ENCODE results near the gene MAT1A. TPM values are rescaled to one million over a fixed set of nuclear protein-coding genes. Genes with fewer than 3 reads are reported as not detected.
A peak's percentile ranks its signal among the peaks of the same experiment; 100 is the strongest.

MAT1A gene
- total RNA-seq, 1 experiment from 2014 or later = not detected

DNA sequence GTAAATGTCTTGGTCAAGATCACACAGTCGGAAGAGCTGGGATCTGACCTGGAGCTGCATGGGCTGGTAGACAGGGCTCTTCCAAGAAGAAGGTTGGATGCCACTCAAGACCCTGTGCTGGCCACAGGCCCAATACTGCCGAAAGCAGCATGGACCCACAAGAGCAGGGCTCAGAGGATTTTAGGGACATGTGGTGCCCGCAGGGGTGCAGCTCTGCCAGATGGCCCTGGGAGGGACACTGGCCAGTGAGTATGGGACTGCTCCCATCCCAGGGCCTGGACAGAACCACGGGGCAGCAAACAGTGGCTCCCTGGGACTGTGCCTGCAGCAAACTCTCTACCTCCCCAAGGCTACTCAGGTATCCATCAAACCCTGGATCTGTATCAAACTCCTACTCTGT lies 12.4 kb downstream of the MAT1A start:
- Histone ChIP-seq H3K4me1 (no peaks in the 10 kb centered on the region), H3K9me3 (replicated peaks) (no peaks in the 10 kb centered on the region), H3K4me3 (no peak overlapping the region), H3K27me3 (no peaks in the 10 kb centered on the region), H3K36me3 (no peaks in the 10 kb centered on the region), H3K27ac (no peak overlapping the region)
- DNase-seq = no peak

DNA sequence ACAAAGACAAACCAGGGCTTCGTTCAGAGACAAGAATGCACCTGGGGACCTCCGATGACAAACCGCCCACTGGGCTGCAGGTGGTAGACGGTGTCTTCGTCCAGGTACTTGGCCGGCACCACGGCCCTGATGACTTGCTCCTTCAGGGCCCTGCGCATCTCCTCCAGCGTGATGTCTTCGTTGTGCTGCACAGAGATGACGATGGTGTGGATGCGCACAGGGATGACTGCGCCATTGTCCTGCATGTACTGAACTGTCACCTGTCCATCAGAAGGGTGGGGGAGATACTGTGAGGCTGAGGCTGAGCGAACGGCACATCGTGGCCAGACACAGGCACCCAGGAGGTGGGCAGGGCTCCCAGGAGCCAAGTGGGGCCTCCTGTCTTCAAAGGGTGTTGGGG lies 13.1 kb downstream of the MAT1A start:
- no peak overlapping the region for H3K27ac ChIP-seq
- H3K4me1 ChIP-seq = no peaks in the 10 kb centered on the region
- no peaks in the 10 kb centered on the region for H3K27me3 ChIP-seq
- H3K9me3 ChIP-seq (replicated peaks) = no peaks in the 10 kb centered on the region
- no peaks in the 10 kb centered on the region for H3K36me3 ChIP-seq
- H3K4me3 ChIP-seq = no peak overlapping the region
- no peak for DNase-seq

DNA sequence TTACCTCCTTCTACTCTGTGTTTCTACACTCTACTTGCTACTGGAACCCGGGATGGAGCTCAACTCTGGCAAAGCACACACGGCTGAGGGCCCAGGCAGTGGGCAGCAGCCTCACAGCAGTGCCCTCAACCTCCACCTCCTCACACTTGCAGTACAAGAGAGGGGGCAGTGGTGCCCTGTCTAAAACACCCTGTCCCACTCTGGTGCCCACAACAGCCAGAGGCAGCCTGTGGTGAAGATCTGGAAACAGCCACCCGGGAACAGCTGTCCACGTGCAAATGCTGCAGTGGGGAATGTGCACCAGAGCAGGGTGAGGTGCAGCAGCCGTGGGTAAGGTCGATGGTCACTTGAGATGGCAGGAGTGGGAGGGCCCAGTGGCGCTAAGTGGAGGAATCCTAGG lies 13.7 kb downstream of the MAT1A start:
- Histone ChIP-seq H3K4me3 (no peak overlapping the region), H3K27ac (no peak overlapping the region), H3K36me3 (no peaks in the 10 kb centered on the region), H3K27me3 (no peaks in the 10 kb centered on the region), H3K4me1 (no peaks in the 10 kb centered on the region), H3K9me3 (replicated peaks) (no peaks in the 10 kb centered on the region)
- no peak for DNase-seq

DNA sequence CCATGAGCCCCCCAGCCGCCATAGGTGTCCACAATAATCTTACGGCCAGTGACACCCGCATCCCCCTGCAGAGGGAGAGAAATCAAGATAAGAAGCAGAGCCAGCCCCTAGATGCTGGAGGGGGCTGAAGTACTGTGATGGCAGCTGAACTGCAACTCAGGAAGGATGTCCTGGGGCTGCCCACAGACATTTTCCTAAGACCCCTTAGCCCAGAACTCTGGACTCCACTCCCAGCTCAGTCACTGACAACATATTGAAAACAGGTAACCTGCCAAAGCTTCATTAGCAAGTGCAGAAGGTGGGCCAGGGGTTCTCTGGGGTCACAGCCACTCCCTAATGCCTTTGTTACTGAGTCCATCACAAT lies 14.3 kb downstream of the MAT1A start:
- DNase-seq = no peak
- no peak overlapping the region for H3K4me3 ChIP-seq
- H3K9me3 ChIP-seq (replicated peaks) = no peaks in the 10 kb centered on the region
- no peaks in the 10 kb centered on the region for H3K36me3 ChIP-seq
- no peaks in the 10 kb centered on the region for H3K4me1 ChIP-seq
- no peak overlapping the region for H3K27ac ChIP-seq
- H3K27me3 ChIP-seq = no peaks in the 10 kb centered on the region

DNA sequence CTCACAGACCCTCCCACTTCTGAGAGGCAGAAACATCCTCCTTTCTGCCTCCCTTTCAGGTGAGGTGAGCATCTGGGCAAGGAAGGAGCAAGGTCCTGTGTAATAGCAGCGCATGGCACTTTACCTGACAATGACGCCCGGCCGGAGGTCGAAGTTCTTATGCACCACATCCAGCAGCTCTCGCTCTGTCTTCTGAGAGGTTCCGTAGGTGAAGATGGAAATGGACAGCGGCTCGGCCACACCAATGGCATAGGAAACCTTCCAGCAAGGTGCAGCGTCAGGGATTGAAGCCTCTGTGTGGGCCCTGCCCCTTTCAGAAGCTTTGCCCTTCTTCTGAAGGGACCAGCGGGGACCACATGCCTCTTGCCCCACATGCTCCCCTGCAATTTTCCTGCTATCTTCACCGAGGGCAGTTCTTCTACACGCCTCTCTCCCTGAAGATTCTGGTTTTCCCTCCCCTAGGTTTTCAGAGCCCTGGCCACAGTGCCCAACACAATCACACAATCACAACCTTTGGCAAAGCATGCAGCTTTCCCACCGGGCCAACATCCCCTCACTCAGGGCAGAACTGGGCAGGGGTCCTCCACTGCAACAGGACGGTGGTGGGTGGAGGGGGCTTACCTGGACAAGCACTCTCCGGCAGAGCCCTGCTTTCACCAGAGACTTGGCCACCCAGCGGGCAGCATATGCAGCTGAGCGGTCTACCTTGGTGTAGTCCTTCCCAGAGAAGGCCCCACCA lies 14.9 kb downstream of the MAT1A start:
- Histone ChIP-seq H3K4me3 (no peak overlapping the region), H3K36me3 (no peaks in the 10 kb centered on the region), H3K27ac (no peak overlapping the region), H3K4me1 (no peaks in the 10 kb centered on the region), H3K27me3 (no peaks in the 10 kb centered on the region), H3K9me3 (replicated peaks) (no peaks in the 10 kb centered on the region)
- DNase-seq = no peak

DNA sequence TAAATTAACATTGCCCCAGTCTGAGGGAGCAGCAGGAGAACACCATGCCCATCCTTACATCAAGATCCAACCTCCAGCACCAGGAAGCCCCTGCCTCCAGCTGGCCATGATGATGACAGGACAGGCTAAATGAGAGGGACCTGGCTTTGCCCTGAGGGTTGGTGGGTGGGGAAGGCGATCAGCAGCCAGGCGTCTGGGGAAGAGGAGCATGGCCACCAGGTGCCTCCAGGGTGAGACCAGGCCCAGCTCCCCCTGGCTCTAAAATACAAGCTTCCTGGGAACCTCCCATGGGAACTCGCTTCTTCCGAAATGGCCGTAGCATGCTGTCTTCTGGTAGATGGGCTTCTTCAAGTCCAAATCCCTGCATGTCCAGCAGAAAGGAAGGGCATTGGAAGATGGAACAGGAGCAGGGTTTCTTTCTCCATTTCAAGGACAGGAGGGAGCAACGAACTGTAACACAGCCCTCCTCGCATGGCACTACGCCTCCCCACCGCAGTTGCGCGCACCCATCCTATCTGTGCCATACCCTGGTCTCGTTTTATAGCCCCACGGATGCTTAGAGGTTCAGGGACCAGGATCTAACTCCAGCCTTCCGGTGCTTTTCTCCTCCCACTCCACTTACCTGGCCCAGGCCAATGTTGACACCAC lies 15.8 kb downstream of the MAT1A start:
- no peaks in the 10 kb centered on the region; the same call in 1 of the 2 replicates for H3K9me3 ChIP-seq (replicated peaks)
- H3K4me1 ChIP-seq = no peaks in the 10 kb centered on the region
- no peak for DNase-seq
- no peaks in the 10 kb centered on the region for H3K27me3 ChIP-seq
- H3K27ac ChIP-seq = no peak overlapping the region
- no peaks in the 10 kb centered on the region for H3K36me3 ChIP-seq
- no peak overlapping the region for H3K4me3 ChIP-seq

DNA sequence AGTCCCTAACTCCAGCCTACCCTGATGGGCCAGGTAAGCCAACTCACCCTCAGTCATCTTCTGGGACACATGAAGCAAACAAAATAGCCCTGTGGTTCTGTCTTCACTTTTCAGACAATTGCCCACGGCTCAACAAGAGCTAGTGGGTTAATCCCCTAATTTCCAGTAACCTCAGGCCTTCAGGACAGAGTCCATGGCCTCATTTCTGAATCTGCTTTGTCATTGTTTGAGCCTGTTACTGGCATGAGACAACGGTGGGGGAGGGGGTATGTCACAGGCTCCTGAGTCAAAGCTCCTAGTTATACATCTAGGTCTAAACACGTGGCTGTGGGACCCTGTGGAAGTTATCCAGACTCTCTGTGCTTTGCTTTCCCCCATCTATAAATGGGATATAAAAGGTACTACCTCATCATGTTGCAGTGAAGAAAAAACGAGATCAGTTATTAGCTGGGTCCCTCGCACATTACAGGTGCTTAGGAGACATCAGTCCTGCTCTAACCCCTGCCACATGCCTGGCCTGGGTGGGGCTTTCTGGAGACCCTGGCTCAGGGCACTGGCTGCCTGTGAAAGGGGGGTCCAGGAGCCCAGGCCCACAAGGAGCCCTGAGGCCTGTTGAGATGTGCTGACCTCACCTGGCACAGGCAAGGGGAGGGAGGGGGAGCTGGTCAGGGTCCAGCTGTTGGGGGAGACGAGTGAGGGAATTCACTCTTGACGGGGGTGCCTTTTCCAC lies 16.5 kb downstream of the MAT1A start:
- no peaks in the 10 kb centered on the region; the same call in 1 of the 2 replicates for H3K9me3 ChIP-seq (replicated peaks)
- no peaks in the 10 kb centered on the region for H3K4me1 ChIP-seq
- no peaks in the 10 kb centered on the region for H3K27me3 ChIP-seq
- no peaks in the 10 kb centered on the region for H3K36me3 ChIP-seq
- no peak overlapping the region for H3K27ac ChIP-seq
- DNase-seq = no peak
- H3K4me3 ChIP-seq = no peak overlapping the region

DNA sequence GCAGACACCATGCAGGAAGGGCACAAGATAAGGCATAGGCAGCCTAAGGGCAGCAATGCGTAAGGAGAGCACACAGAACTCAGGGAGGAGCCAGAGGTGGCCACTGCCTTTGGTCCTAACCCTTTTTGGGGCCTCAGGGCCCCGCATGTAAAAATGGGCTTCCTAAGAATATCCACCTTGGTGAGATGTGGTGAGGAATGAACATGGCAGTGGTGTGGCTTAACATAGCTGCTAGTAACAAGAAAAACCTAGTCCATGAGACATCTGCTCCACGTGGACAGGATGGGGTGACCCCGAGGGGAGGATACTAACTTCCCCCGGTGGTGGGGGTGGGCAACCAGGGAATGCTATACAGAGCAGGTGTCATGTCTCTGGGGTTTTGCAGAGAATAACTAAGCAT lies 18.0 kb downstream of the MAT1A start:
- no peak for DNase-seq
- Histone ChIP-seq H3K27ac (no peak overlapping the region), H3K9me3 (replicated peaks) (no peaks in the 10 kb centered on the region; the same call in 1 of the 2 replicates), H3K36me3 (no peaks in the 10 kb centered on the region), H3K27me3 (no peaks in the 10 kb centered on the region), H3K4me3 (no peak overlapping the region), H3K4me1 (no peaks in the 10 kb centered on the region)

DNA sequence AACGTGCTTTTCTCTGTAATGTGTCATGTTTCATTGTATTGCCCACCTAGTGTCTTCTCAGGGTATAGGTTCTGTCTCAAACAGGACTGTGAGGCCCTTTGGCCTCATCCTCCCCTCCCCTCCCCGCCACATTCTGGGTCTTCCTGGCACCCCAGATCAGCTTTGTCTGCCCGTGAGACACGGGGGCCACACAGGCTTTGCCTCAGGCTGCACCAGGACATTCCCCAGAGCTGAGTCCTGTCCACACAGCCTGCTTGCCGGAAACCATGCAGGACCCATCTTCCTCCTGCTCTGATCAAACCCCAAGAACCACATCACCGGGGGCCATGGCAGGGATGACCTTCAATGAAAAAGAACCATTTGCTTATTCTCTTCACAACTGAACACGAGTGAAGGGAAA lies 18.6 kb downstream of the MAT1A start:
- no peaks in the 10 kb centered on the region for H3K36me3 ChIP-seq
- no peak overlapping the region for H3K4me3 ChIP-seq
- no peak overlapping the region for H3K27ac ChIP-seq
- no peaks in the 10 kb centered on the region for H3K27me3 ChIP-seq
- no peaks in the 10 kb centered on the region for H3K4me1 ChIP-seq
- no peaks in the 10 kb centered on the region; the same call in 1 of the 2 replicates for H3K9me3 ChIP-seq (replicated peaks)
- no peak for DNase-seq

DNA sequence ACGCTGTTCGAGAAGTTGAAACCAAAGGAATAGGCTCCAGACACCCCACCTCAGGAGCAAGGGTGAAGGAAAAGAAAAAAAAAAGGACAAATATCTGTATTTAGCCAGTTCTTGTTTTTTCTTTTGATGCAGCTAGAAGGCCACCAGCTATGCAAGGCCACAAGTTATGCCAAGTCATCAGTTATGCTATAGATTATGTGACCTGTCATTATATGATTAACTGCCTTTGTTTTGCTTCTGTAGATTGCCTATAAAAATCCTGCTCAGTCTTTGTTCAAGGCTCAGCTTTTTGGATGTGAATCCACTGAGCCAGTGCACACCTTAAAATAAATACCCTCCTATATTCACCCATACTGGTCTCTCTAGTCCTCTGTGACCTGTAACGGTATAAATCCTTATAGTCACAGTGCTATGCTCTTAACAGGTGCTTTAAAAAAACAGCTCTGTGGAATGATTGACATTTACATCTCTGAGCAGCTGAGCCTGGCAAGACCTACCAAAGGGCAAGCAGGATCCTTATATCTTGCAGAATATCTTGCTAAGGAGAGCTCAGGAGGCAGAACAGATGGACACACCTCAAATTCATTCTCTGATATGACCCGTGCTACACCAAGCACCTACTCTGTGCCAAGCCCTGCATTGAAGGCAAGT lies 20.4 kb downstream of the MAT1A start:
- H3K27me3 ChIP-seq = no peaks in the 10 kb centered on the region
- no peak overlapping the region for H3K27ac ChIP-seq
- peak in 1 of 2 experiments; percentile 39 for DNase-seq
- no peak overlapping the region for H3K4me3 ChIP-seq
- H3K4me1 ChIP-seq = peaks cover 4% of the 10 kb centered on the region; the same call in 1 of the 2 replicates
- no peaks in the 10 kb centered on the region for H3K36me3 ChIP-seq
- peaks cover 3% of the 10 kb centered on the region; the same call in 1 of the 2 replicates for H3K9me3 ChIP-seq (replicated peaks)

DNA sequence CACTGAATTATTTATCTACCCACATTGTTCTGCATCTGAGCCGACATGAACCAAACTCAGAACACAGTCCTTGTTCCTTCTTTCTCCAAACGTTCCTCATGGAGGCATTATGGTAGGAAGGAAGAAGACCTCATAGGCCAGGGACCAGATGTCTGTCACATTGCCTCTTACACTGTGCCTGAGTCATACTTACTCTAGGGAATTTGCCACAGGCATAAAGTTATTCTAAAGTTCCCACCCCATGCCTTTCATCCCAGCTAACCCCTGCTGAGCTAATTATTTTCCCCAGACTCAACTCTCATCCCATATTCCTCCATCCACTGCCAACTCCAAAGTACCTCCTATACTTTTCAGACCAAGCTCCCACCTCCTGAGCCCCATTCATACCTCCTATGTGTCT lies 21.2 kb downstream of the MAT1A start:
- DNase-seq = no peak

DNA sequence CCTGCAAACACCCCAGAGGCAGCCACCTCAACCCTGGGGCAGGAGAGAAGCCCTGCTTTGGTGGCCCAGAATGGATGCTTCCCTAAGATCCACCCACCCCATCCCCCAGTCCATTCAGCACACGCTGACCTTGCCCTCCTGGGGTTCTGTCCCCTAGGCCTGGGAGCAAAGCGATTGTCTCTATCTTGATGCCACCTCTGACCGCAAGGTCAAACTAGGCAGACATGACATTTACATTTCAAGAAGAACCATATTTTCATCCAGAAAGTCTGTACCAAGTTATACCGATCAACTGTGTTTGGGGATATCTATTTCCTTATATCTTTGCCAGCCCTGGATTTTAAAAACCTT lies 23.0 kb downstream of the MAT1A start:
- peaks cover 4% of the 10 kb centered on the region; the same call in 1 of the 2 replicates for H3K4me1 ChIP-seq
- no peak overlapping the region for H3K4me3 ChIP-seq
- H3K27ac ChIP-seq = no peak overlapping the region
- H3K27me3 ChIP-seq = no peaks in the 10 kb centered on the region
- H3K36me3 ChIP-seq = no peaks in the 10 kb centered on the region
- no peak for DNase-seq
- H3K9me3 ChIP-seq (replicated peaks) = peaks cover 3% of the 10 kb centered on the region; the same call in 1 of the 2 replicates

More for the DNA sequence above, 21.2 kb downstream of the MAT1A start:
- H3K9me3 ChIP-seq (replicated peaks) = peaks cover 3% of the 10 kb centered on the region; the same call in 1 of the 2 replicates
- no peaks in the 10 kb centered on the region for H3K36me3 ChIP-seq
- no peak overlapping the region for H3K4me3 ChIP-seq
- peaks cover 4% of the 10 kb centered on the region; the same call in 1 of the 2 replicates for H3K4me1 ChIP-seq
- H3K27ac ChIP-seq = no peak overlapping the region
- no peaks in the 10 kb centered on the region for H3K27me3 ChIP-seq

DNA sequence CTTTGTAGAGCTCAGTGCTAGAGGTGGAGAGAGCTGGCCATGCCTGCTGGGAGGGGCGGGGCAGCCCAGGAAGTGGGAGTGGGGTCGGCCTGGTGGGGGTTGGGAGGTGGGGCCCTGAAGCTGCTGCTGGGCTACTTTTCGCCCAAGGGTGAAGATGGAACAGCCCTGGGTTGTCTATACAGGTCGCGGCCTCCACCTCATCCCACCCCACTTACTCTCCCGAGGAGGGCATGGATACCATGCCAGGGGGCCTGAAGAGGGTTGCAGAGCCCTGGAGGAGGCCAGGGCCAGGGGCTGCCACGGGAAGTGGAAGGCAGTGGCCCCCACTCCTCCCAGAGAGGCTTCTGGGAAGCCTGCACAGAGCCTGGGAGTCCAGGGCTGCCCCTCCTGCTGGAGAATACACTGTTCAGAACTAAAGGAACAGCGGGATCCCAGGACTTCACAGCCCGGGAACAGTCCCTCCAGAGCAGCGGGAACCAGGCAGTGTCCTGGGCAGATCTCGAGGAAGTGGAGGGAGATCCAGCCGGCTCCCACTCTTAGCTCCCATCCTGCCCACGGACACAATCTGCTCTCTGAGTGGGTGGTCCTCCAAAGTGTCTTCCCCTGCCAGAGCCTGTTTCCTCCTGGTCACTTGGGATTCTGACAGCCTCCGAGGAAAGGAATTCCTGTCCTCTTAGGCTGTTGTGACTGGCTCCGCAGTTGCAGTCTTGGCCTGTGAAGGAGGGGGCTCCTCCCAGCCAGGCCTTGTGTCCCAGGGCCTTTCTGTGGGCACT lies 23.5 kb downstream of the MAT1A start:
- peak overlapping the region; percentile 13 for H3K4me3 ChIP-seq
- peak; percentile 47 to 54 for DNase-seq
- peaks cover 4% of the 10 kb centered on the region; the same call in 1 of the 2 replicates for H3K4me1 ChIP-seq
- H3K9me3 ChIP-seq (replicated peaks) = peaks cover 3% of the 10 kb centered on the region; the same call in 1 of the 2 replicates
- no peaks in the 10 kb centered on the region for H3K27me3 ChIP-seq
- H3K27ac ChIP-seq = peak overlapping the region; percentile 20; the same call in 1 of the 2 replicates
- no peaks in the 10 kb centered on the region for H3K36me3 ChIP-seq
